PC-9 (cell line): ENCODE results near the gene STX8.

ENCODE experiments used
- CTCF ChIP-seq: fragments of 200-600 bp; sonication (generic); conservative IDR thresholded peaks from 2 replicates; pipeline ENCODE4 v1.6.1; 2017; ENCODE audit warnings: mixed run types, antibody characterized with exemption, mild to moderate bottlenecking, moderate library complexity
- EZH2 ChIP-seq: fragments of 200-600 bp; sonication (generic); IDR thresholded peaks from 2 replicates; pipeline ENCODE4 v1.8.0; 2017; ENCODE audit warnings: antibody characterized with exemption, low read depth

- no peak for TF ChIP-seq CTCF
- TF ChIP-seq EZH2: no peak
Measured at GRCh38 chr17:9299695-9300094, 275.9 kb downstream of the STX8 start.
